Tibial artery (tissue), 4 donors: Measurements from ENCODE around the gene OVOL2.

Experiments used
- DNase-seq, 2 donors: peaks; one replicate each; pipeline ENCODE4 v3.0.0-alpha.2; 2019
- H3K27ac ChIP-seq, 2 donors: fragments of 200-600 bp; sonication (generic) in 1 of 2; 1 replicate in 1 of 2; 2 replicates in 1 of 2; pipeline ENCODE4 v1.5.1; 2018 to 2019; ENCODE audit warnings: mild to moderate bottlenecking in 1 of 2
- H3K27me3 ChIP-seq, 2 donors: fragments of 200-600 bp; sonication (generic) in 1 of 2; one replicate each; pipeline versions ENCODE4 v1.5.1 to v1.6.0; 2016 to 2019
- H3K36me3 ChIP-seq, 3 donors: fragments of 200-600 bp; sonication (generic) in 2 of 3; one replicate each; pipeline ENCODE4 v1.5.1; 2016 to 2019; ENCODE audit warnings: mild to moderate bottlenecking in 2 of 3
- H3K4me1 ChIP-seq, 4 donors: fragments of 200-600 bp; sonication (generic) in 2 of 4; 1 replicate in 3 of 4; 2 replicates in 1 of 4; pipeline ENCODE4 v1.5.1; 2016 to 2019
- H3K4me3 ChIP-seq, 2 donors: fragments of 200-600 bp; sonication (generic) in 1 of 2; 1 replicate in 1 of 2; 2 replicates in 1 of 2; pipeline ENCODE4 v1.5.1; 2018 to 2019; ENCODE audit warnings: mild to moderate bottlenecking in 2 of 2
- H3K9me3 ChIP-seq, 3 donors: fragments of 200-600 bp; sonication (generic) in 1 of 3; one replicate each; pipeline ENCODE4 v1.5.1; 2016 to 2019
- intact Hi-C: fragments of 100-400 bp; cut with DNase I; formaldehyde crosslinking; loops from one replicate; pipeline ENCODE4 v1.15.0; 2023; ENCODE audit warnings: low total_unique reads
- TF ChIP-seq, protein P1 (sequence below), 2 experiments: fragments of 200-600 bp in 1 of 2; fragments of 450-650 bp in 1 of 2; IDR thresholded peaks; one replicate each; pipeline ENCODE4 v1.5.1; 2017 to 2019; ENCODE audit warnings: antibody characterized with exemption in 2 of 2, mild to moderate bottlenecking in 1 of 2, moderate library complexity in 1 of 2

OVOL2 gene

DNA sequence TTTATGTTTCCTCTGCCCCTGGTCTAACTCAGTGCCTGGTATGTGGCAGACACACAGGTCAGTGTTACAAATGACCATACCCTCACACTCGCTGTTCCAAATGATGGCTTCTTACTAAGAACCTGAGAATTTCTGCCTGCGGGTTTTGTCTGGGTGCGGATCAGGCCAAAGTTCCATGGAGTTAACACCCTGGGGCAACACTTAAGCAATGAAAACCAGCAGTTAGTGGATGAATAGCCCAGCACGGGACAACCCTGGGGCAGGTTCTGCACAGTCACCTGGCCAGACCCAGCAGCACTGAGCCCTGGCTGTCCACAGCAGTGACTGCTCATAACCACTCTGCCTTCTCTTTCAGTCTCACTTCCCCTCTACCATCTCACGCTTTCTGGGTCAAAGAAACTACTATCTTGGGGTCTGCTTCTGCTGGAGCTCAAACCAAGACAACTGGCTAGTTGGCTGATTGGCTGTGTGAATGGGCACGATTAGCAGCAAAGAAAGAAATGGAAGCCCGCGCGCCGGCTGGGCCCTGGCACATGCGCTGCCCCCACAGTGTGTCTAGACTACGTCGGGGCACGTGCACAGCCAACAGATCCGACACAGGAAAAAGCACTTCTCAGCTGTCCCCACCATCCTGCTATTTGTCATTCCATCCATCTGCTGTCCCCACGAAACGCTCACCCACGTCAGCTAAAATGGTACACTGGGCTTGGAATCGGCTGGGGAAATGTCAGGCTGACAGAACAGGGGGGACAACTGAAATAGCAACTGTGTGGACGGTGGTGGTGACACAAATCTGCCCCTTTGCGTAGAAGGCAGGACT is 52.3 kb downstream of the OVOL2 start:
- Histone ChIP-seq H3K4me1 (peaks cover 0 to 12% (median 6%) of the 10 kb centered on the region in 4 donors), H3K27me3 (no peaks in the 10 kb centered on the region), H3K9me3 (no peaks in the 10 kb centered on the region), H3K27ac (no peak overlapping the region), H3K36me3 (no peaks in the 10 kb centered on the region), H3K4me3 (no peak overlapping the region)
- no peak for DNase-seq
- TF ChIP-seq, protein P1, sequence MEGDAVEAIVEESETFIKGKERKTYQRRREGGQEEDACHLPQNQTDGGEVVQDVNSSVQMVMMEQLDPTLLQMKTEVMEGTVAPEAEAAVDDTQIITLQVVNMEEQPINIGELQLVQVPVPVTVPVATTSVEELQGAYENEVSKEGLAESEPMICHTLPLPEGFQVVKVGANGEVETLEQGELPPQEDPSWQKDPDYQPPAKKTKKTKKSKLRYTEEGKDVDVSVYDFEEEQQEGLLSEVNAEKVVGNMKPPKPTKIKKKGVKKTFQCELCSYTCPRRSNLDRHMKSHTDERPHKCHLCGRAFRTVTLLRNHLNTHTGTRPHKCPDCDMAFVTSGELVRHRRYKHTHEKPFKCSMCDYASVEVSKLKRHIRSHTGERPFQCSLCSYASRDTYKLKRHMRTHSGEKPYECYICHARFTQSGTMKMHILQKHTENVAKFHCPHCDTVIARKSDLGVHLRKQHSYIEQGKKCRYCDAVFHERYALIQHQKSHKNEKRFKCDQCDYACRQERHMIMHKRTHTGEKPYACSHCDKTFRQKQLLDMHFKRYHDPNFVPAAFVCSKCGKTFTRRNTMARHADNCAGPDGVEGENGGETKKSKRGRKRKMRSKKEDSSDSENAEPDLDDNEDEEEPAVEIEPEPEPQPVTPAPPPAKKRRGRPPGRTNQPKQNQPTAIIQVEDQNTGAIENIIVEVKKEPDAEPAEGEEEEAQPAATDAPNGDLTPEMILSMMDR (IDR thresholded peaks at IDR 0.05): no peak
- intact Hi-C loops: no loop called here

DNA sequence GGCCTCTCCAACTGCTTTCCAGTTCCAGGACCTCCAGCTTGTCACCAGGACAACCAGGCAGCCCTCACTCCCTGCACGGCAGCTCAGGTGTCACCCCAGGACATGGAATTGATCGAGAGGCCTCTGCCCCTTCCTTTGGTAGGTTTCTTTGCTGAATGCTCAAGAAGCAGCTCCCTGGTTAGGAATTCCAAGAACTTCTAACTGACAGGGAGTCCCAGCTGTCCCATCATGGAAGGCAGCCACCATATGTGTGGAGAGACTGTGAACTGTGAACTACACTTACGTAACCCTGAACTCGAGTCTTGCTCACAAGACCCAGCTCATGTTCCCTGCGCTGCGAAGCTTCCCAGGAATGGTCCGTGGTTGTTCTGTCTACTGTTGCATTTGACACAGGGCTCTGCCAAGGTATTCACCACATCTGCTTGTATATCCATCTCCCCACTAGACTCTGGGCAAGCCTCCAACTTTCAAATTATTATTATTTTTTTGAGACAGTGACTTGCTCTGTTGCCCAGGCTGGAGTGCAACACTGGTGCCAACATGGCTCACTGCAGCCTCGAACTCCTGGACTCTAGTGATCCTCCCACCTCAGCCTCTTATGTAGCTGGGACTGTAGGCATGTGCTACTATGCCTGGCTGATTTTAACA is 53.2 kb downstream of the OVOL2 start:
- Histone ChIP-seq H3K27ac (no peak overlapping the region), H3K4me1 (peaks cover 0 to 12% (median 6%) of the 10 kb centered on the region in 4 donors), H3K27me3 (no peaks in the 10 kb centered on the region), H3K9me3 (no peaks in the 10 kb centered on the region), H3K4me3 (no peak overlapping the region), H3K36me3 (no peaks in the 10 kb centered on the region)
- DNase-seq: no peak
- intact Hi-C loops: no loop called here
- TF ChIP-seq, protein P1 (IDR thresholded peaks at IDR 0.05): no peak

DNA sequence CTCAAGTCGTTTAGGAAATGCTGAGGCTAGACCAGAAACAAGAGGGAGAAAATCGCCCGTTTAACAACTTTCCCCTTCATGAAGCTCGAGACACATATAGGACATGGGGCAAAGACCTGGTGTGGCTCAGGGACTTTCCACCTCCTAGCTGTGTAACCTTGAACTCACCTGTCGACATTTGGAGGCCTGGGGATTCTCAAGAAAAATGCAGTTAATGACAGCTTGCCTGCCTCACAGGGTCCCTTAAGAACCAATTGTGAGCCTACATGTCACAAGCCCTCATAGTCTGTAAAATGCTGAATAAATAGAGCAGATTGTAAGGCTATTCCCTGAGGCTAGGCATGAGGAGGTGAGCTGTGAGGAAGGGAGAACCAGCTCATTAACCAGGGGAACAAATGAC is 53.8 kb downstream of the OVOL2 start:
- TF ChIP-seq, protein P1 (IDR thresholded peaks at IDR 0.05): no peak
- H3K27ac ChIP-seq: no peak overlapping the region
- H3K27me3 ChIP-seq: no peaks in the 10 kb centered on the region
- H3K9me3 ChIP-seq: no peaks in the 10 kb centered on the region
- H3K4me1 ChIP-seq: peaks cover 0 to 12% (median 6%) of the 10 kb centered on the region in 4 donors
- intact Hi-C loops: no loop called here
- DNase-seq: no peak
- H3K36me3 ChIP-seq: no peaks in the 10 kb centered on the region
- no peak overlapping the region for H3K4me3 ChIP-seq

DNA sequence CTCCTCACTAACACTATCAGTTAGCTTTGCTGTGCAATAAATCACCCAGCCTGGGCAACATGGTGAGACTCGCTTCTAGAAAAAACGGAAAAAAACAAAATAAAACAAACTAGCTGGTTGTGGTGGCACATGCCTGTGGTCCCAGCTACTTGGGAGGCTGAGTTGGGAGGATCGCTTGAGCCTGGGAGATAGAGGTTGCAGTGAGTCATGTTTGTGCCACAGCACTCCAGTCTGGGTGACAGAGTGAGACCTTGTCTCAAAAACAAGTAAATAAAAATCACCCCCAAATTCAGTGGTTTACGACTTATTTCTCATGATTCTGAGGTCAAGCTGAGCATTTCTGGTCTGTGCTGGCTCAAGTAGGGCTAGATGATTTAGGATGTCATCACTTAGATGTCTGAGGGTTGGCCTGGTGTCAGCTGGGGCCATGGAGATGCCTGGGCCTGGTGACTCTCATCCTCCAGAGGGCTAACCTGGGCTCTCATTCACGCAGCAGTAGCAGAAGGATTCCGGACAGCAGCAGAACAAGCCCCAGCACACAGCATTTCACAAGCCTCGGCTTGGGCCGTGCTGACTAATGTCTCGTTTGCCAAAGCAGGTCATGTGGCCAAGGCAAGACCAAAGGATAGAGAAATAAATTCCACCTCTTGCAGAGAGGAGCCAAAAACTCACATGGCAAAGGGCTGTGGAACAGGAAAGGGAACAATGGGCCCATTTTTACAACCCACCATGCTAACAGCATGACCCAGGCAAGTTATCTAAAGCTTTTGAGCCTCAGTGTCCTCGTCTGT is 56.4 kb downstream of the OVOL2 start:
- H3K36me3 ChIP-seq: no peaks in the 10 kb centered on the region
- H3K9me3 ChIP-seq: no peaks in the 10 kb centered on the region
- no peak overlapping the region for H3K27ac ChIP-seq
- TF ChIP-seq, protein P1 (IDR thresholded peaks at IDR 0.05): no peak
- peak; percentile 86 to 87 for DNase-seq
- H3K4me3 ChIP-seq: no peak overlapping the region
- H3K4me1 ChIP-seq: peaks cover 0 to 4% (median 2%) of the 10 kb centered on the region in 4 donors
- no peaks in the 10 kb centered on the region for H3K27me3 ChIP-seq
- intact Hi-C loops: no loop called here

DNA sequence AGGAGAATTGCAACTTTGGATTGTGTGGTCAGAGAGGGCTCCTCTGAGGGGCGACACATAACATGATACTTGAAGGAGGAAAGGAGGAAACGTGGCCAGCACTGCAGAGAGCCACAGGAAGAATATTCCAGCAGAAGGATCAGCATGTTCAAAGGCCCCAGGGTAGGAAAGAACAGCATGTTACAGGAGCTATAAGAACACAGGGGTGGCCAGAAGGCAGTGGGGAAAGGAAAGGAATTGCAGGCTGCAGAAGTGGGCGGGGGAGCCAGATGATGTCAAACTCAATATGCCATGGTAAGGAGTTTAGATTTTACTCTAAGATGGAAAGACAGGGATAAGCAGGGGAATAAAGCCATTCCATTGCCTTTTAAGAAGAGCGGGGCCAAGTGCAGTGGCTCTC is 58.1 kb downstream of the OVOL2 start:
- TF ChIP-seq, protein P1 (IDR thresholded peaks at IDR 0.05): no peak
- H3K27me3 ChIP-seq: no peaks in the 10 kb centered on the region
- H3K4me3 ChIP-seq: no peak overlapping the region
- DNase-seq: no peak
- no peaks in the 10 kb centered on the region for H3K36me3 ChIP-seq
- H3K27ac ChIP-seq: no peak overlapping the region
- peaks cover 0 to 10% (median 2%) of the 10 kb centered on the region in 4 donors for H3K4me1 ChIP-seq
- no peaks in the 10 kb centered on the region for H3K9me3 ChIP-seq
- intact Hi-C loops: loop anchor here (10.0 kb wide), 1 partner anchor 495 kb away; no protein-coding TSS in a partner anchor
